LNCAP (cell line): Measurements from ENCODE around the gene SCARB1.
A peak's percentile ranks its signal among the peaks of the same experiment; 100 is the strongest.

Source experiments
- CTCF ChIP-seq: fragments of 450-650 bp; IDR thresholded peaks from 2 replicates; pipeline ENCODE4 v1.5.1; 2017; ENCODE audit warnings: mild to moderate bottlenecking

SCARB1 gene

GRCh38 chr12:124752437-124753227 lies 111.0 kb downstream of the SCARB1 start:
- TF ChIP-seq CTCF: no peak

- TF ChIP-seq CTCF: no peak
Observed at GRCh38 chr12:124751654-124752355, 111.9 kb downstream of the SCARB1 start.

GRCh38 chr12:124750787-124751471 lies 112.7 kb downstream of the SCARB1 start:
- TF ChIP-seq CTCF: peak; percentile 25; the same call in 1 of the 2 replicates

- no peak for TF ChIP-seq CTCF
Observed at GRCh38 chr12:124750149-124750656, 113.5 kb downstream of the SCARB1 start.

- TF ChIP-seq CTCF: no peak
Observed at GRCh38 chr12:124749725-124750124, 113.9 kb downstream of the SCARB1 start.

GRCh38 chr12:124747426-124748161 lies 116.1 kb downstream of the SCARB1 start:
- TF ChIP-seq CTCF: no peak
